GM18951 (cell line): ENCODE measurements around the gene FIG4.

ENCODE experiments used
- POLR2A ChIP-seq: IDR thresholded peaks from 4 replicates; pipeline ENCODE4 v1.6.1; 2011; ENCODE audit warnings: mild to moderate bottlenecking; ENCODE audit not compliant: insufficient read length, insufficient read depth; ENCODE audit errors: extremely low read depth
- in situ Hi-C: fragments of 300-500 bp; cut with MboI; formaldehyde crosslinking; loops from one replicate; pipeline ENCODE4 v1.12.0; 2022; ENCODE audit warnings: low sequenced_read_pairs, mixed read lengths, inconsistent platforms; ENCODE audit not compliant: unreplicated experiment

The FIG4 gene

GRCh38 chr6:109872549-109872948 is 181.5 kb downstream of the FIG4 start:
- in situ Hi-C loops = no loop called here
- no peak for TF ChIP-seq POLR2A

GRCh38 chr6:109872968-109873545 is 182.0 kb downstream of the FIG4 start:
- no peak for TF ChIP-seq POLR2A
- in situ Hi-C loops = no loop called here

GRCh38 chr6:109874086-109874485 is 183.0 kb downstream of the FIG4 start:
- in situ Hi-C loops = no loop called here

GRCh38 chr6:109874621-109875020 is 183.5 kb downstream of the FIG4 start:
- no peak for TF ChIP-seq POLR2A
- in situ Hi-C loops = no loop called here

More at GRCh38 chr6:109874086-109874485, 183.0 kb downstream of the FIG4 start:
- TF ChIP-seq POLR2A = no peak
